ENCODE results near the gene TCOF1.

- TF ChIP-seq POLR2A (IDR thresholded peaks at IDR 0.05; ENCODE audit: low read length) (no peak), GATA1 (IDR thresholded peaks at IDR 0.05; ENCODE audit: low read depth, low read length) (no peak)
These were observed 30.4 kb upstream of the TCOF1 start for GRCh38 chr5:150327139-150327538.

All from erythroblast (primary cell).